K562 (cell line): Measurements from ENCODE around the gene TTLL9. TPM values are rescaled to one million over a fixed set of nuclear protein-coding genes. Genes with fewer than 3 reads are reported as not detected.
A peak's percentile ranks its signal among the peaks of the same experiment; 100 is the strongest.

Source experiments
- ELF4 ChIP-seq: fragments of 450-650 bp; formaldehyde crosslinking; IDR thresholded peaks from 2 replicates; pipeline ENCODE4 v1.4.0; 2022; ENCODE audit warnings: missing genetic modification characterization
- MAFG ChIP-seq: fragments of 450-650 bp; conservative IDR thresholded peaks from 2 replicates; pipeline ENCODE4 v1.6.1; 2016; ENCODE audit warnings: missing genetic modification characterization, missing compliant biosample characterization
- NELFE ChIP-seq: IDR thresholded peaks from 2 replicates; pipeline ENCODE4 v1.6.1; 2011; ENCODE audit warnings: mild to moderate bottlenecking; ENCODE audit not compliant: insufficient read depth, insufficient read length
- PHF8 ChIP-seq: fragments of 200-600 bp; sonication (generic); IDR thresholded peaks from 2 replicates; pipeline ENCODE4 v1.6.1; 2012; ENCODE audit warnings: mixed run types, mild to moderate bottlenecking, inconsistent platforms, low read length, moderate library complexity, borderline replicate concordance
- RAD51 ChIP-seq: fragments of 450-650 bp; IDR thresholded peaks from 2 replicates; pipeline ENCODE4 v1.7.1; 2016; ENCODE audit warnings: low read depth, mild to moderate bottlenecking, borderline replicate concordance
- SMARCA4 ChIP-seq: fragments of 450-650 bp; IDR thresholded peaks from 2 replicates; pipeline ENCODE4 v1.6.1; 2016
- SMARCB1 ChIP-seq: IDR thresholded peaks from 2 replicates; pipeline ENCODE4 v1.6.1; 2011; ENCODE audit warnings: improper control_type of control experiment, low read depth; ENCODE audit not compliant: insufficient read length
- SRSF3 ChIP-seq: fragments of 200-400 bp; formaldehyde crosslinking; IDR thresholded peaks from 2 replicates; pipeline ENCODE4 v1.6.1; 2016; ENCODE audit warnings: mild to moderate bottlenecking, low read length, moderate library complexity; ENCODE audit not compliant: insufficient read depth
- STAT5A ChIP-seq: IDR thresholded peaks from 2 replicates; pipeline ENCODE4 v1.6.1; 2012; ENCODE audit warnings: low read length, inconsistent platforms, borderline replicate concordance
- ZNF23 ChIP-seq: fragments of 250-450 bp; sonication (Bioruptor Pico); IDR thresholded peaks from 2 replicates; pipeline ENCODE4 v1.4.0; 2020; ENCODE audit warnings: mild to moderate bottlenecking
- polyA plus RNA-seq, 8 experiments: library from polyadenylated mRNA; depleted of rRNA in 4 of 8; stranded (reverse) in 5 of 8; unstranded in 3 of 8; fragments of >200 nt; fragmentation: Nextera tagmentation in 2 of 8; fragmentation: Illumina TruSeq in 1 of 8; extraction: Ambion mirVana in 2 of 8; extraction: Trizol in 1 of 8; gene quantifications; 2 replicates each; pipeline versions ENCODE4 v1.2.1 to v1.2.3, GENCODE V29; 2011 to 2014; ENCODE audit warnings: inconsistent platforms in 1 of 8, missing spikeins in 1 of 8
- total RNA-seq, 7 experiments: library from RNA; depleted of rRNA in 6 of 7; stranded (reverse); fragments of >200 nt in 6 of 7; fragmentation: Illumina TruSeq in 2 of 7; extraction: Trizol in 2 of 7; gene quantifications; 2 replicates each; pipeline versions ENCODE4 v1.2.1 to v1.2.3, GENCODE V29; 2011 to 2021; ENCODE audit warnings: low replicate concordance in 1 of 7
- TF ChIP-seq, protein P1 (sequence below): fragments of 450-650 bp; IDR thresholded peaks from 2 replicates; pipeline ENCODE4 v1.6.1; 2016; ENCODE audit warnings: mild to moderate bottlenecking, moderate library complexity

The TTLL9 gene
- total and polyA plus RNA-seq, 9 of the 15 experiments (the other 6 are each of a cell fraction or from before 2014, with no cell fraction given), result 0.06 to 0.07 TPM; not detected in 7

DNA sequence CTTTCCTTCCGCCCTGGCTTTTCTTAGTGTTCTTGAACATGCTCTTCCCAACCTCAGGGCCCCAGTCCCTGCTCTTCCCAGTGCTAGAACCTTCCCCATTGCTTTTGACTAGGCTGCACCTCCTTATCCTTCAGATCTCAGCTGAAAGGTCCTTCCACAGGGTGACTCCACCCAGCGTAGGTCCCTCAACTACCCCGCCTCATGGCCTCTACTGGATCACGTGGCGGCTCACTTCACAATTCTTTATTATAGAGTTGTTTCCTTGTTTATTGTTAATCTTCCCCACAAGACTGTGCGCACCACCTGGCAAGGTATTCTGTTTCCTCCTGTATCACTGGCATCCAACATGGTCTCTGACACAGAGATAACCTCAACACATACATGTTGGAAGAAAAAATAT lies 31.2 kb downstream of the TTLL9 start (continued):
- TF ChIP-seq SMARCB1 (no peak), SRSF3 (no peak), NELFE (no peak), RAD51 (peak; percentile 76), PHF8 (no peak), MAFG (tag) (no peak), ZNF23 (CRISPR knock-in tag) (no peak), SMARCA4 (no peak), ELF4 (no peak), STAT5A (no peak)
- TF ChIP-seq, protein P1, sequence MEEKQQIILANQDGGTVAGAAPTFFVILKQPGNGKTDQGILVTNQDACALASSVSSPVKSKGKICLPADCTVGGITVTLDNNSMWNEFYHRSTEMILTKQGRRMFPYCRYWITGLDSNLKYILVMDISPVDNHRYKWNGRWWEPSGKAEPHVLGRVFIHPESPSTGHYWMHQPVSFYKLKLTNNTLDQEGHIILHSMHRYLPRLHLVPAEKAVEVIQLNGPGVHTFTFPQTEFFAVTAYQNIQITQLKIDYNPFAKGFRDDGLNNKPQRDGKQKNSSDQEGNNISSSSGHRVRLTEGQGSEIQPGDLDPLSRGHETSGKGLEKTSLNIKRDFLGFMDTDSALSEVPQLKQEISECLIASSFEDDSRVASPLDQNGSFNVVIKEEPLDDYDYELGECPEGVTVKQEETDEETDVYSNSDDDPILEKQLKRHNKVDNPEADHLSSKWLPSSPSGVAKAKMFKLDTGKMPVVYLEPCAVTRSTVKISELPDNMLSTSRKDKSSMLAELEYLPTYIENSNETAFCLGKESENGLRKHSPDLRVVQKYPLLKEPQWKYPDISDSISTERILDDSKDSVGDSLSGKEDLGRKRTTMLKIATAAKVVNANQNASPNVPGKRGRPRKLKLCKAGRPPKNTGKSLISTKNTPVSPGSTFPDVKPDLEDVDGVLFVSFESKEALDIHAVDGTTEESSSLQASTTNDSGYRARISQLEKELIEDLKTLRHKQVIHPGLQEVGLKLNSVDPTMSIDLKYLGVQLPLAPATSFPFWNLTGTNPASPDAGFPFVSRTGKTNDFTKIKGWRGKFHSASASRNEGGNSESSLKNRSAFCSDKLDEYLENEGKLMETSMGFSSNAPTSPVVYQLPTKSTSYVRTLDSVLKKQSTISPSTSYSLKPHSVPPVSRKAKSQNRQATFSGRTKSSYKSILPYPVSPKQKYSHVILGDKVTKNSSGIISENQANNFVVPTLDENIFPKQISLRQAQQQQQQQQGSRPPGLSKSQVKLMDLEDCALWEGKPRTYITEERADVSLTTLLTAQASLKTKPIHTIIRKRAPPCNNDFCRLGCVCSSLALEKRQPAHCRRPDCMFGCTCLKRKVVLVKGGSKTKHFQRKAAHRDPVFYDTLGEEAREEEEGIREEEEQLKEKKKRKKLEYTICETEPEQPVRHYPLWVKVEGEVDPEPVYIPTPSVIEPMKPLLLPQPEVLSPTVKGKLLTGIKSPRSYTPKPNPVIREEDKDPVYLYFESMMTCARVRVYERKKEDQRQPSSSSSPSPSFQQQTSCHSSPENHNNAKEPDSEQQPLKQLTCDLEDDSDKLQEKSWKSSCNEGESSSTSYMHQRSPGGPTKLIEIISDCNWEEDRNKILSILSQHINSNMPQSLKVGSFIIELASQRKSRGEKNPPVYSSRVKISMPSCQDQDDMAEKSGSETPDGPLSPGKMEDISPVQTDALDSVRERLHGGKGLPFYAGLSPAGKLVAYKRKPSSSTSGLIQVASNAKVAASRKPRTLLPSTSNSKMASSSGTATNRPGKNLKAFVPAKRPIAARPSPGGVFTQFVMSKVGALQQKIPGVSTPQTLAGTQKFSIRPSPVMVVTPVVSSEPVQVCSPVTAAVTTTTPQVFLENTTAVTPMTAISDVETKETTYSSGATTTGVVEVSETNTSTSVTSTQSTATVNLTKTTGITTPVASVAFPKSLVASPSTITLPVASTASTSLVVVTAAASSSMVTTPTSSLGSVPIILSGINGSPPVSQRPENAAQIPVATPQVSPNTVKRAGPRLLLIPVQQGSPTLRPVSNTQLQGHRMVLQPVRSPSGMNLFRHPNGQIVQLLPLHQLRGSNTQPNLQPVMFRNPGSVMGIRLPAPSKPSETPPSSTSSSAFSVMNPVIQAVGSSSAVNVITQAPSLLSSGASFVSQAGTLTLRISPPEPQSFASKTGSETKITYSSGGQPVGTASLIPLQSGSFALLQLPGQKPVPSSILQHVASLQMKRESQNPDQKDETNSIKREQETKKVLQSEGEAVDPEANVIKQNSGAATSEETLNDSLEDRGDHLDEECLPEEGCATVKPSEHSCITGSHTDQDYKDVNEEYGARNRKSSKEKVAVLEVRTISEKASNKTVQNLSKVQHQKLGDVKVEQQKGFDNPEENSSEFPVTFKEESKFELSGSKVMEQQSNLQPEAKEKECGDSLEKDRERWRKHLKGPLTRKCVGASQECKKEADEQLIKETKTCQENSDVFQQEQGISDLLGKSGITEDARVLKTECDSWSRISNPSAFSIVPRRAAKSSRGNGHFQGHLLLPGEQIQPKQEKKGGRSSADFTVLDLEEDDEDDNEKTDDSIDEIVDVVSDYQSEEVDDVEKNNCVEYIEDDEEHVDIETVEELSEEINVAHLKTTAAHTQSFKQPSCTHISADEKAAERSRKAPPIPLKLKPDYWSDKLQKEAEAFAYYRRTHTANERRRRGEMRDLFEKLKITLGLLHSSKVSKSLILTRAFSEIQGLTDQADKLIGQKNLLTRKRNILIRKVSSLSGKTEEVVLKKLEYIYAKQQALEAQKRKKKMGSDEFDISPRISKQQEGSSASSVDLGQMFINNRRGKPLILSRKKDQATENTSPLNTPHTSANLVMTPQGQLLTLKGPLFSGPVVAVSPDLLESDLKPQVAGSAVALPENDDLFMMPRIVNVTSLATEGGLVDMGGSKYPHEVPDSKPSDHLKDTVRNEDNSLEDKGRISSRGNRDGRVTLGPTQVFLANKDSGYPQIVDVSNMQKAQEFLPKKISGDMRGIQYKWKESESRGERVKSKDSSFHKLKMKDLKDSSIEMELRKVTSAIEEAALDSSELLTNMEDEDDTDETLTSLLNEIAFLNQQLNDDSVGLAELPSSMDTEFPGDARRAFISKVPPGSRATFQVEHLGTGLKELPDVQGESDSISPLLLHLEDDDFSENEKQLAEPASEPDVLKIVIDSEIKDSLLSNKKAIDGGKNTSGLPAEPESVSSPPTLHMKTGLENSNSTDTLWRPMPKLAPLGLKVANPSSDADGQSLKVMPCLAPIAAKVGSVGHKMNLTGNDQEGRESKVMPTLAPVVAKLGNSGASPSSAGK, result peak; percentile 46
